ENCODE data around the gene PYGL. TPM values are rescaled to one million over a fixed set of nuclear protein-coding genes. Genes with fewer than 3 reads are reported as not detected.

Gene PYGL
- polyA plus RNA-seq, 1 of the 3 experiments (the other 2 are of a cell fraction): 60.2 TPM

GRCh38 chr14:50967103-50967502, 22.8 kb upstream of the PYGL start:
- WGBS (ENCODE audit: low lambda C conversion rate): 54% methylated on average over 3 of the region's 3 CpGs
- POLR2A ChIA-PET: no interaction called here
- H3K79me2 ChIP-seq (ENCODE audit: insufficient read depth): no peaks in the 10 kb centered on the region; the same call in 1 of the 2 replicates
- no peak overlapping the region for H3K27ac ChIP-seq (ENCODE audit: low read depth in 2 of 2, low read length in 1 of 2)
- no peaks in the 10 kb centered on the region for H3K9me2 ChIP-seq
- peaks cover 40% of the 10 kb centered on the region for H3F3A ChIP-seq (replicated peaks; ENCODE audit: insufficient read depth)
- TF ChIP-seq JUND (IDR thresholded peaks at IDR 0.05): no peak
- TF ChIP-seq RXRA (IDR thresholded peaks at IDR 0.05; ENCODE audit: borderline replicate concordance, low read depth): no peak
- TF ChIP-seq GATA2 (CRISPR knock-in tag; IDR thresholded peaks at IDR 0.05): no peak
- TF ChIP-seq TAF1 (IDR thresholded peaks at IDR 0.05; ENCODE audit: borderline replicate concordance, low read depth, low read length): no peak
- no peak for TF ChIP-seq FOXJ3 (CRISPR knock-in tag; IDR thresholded peaks at IDR 0.05)
- TF ChIP-seq NRF1 (IDR thresholded peaks at IDR 0.05; ENCODE audit: low read depth, low read length): no peak
- TF ChIP-seq, protein P1, sequence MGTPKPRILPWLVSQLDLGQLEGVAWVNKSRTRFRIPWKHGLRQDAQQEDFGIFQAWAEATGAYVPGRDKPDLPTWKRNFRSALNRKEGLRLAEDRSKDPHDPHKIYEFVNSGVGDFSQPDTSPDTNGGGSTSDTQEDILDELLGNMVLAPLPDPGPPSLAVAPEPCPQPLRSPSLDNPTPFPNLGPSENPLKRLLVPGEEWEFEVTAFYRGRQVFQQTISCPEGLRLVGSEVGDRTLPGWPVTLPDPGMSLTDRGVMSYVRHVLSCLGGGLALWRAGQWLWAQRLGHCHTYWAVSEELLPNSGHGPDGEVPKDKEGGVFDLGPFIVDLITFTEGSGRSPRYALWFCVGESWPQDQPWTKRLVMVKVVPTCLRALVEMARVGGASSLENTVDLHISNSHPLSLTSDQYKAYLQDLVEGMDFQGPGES (IDR thresholded peaks at IDR 0.05; ENCODE audit: low read depth, low read length): no peak
- TF ChIP-seq, protein P2, sequence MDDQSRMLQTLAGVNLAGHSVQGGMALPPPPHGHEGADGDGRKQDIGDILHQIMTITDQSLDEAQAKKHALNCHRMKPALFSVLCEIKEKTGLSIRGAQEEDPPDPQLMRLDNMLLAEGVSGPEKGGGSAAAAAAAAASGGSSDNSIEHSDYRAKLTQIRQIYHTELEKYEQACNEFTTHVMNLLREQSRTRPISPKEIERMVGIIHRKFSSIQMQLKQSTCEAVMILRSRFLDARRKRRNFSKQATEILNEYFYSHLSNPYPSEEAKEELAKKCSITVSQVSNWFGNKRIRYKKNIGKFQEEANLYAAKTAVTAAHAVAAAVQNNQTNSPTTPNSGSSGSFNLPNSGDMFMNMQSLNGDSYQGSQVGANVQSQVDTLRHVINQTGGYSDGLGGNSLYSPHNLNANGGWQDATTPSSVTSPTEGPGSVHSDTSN (IDR thresholded peaks at IDR 0.05): no peak
- TF ChIP-seq, protein P3, sequence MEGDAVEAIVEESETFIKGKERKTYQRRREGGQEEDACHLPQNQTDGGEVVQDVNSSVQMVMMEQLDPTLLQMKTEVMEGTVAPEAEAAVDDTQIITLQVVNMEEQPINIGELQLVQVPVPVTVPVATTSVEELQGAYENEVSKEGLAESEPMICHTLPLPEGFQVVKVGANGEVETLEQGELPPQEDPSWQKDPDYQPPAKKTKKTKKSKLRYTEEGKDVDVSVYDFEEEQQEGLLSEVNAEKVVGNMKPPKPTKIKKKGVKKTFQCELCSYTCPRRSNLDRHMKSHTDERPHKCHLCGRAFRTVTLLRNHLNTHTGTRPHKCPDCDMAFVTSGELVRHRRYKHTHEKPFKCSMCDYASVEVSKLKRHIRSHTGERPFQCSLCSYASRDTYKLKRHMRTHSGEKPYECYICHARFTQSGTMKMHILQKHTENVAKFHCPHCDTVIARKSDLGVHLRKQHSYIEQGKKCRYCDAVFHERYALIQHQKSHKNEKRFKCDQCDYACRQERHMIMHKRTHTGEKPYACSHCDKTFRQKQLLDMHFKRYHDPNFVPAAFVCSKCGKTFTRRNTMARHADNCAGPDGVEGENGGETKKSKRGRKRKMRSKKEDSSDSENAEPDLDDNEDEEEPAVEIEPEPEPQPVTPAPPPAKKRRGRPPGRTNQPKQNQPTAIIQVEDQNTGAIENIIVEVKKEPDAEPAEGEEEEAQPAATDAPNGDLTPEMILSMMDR (IDR thresholded peaks at IDR 0.05): no peak
- TF ChIP-seq NFIC (IDR thresholded peaks at IDR 0.05; ENCODE audit: borderline replicate concordance): no peak
- TF ChIP-seq FOSL2 (IDR thresholded peaks at IDR 0.05; ENCODE audit: borderline replicate concordance, low read depth): no peak
- TF ChIP-seq REST (IDR thresholded peaks at IDR 0.05; ENCODE audit: low read depth, low read length): no peak
- TF ChIP-seq SIN3A (IDR thresholded peaks at IDR 0.05; ENCODE audit: borderline replicate concordance, low read depth, low read length): no peak
- TF ChIP-seq USF2 (IDR thresholded peaks at IDR 0.05; ENCODE audit: borderline replicate concordance, low read depth, low read length): no peak
- no peak for TF ChIP-seq ELF1 (IDR thresholded peaks at IDR 0.05)
- H3K4me1 ChIP-seq (ENCODE audit: control insufficient read depth in 1 of 2, insufficient read depth in 2 of 2, low read depth in 1 of 2, low read length in 1 of 2): peaks cover 10 to 33% of the 10 kb centered on the region in 2 experiments
- peak overlapping the region; percentile 18; the same call in 1 of the 2 replicates for H2AFZ ChIP-seq (ENCODE audit: low read depth)
- CTCF ChIA-PET: interaction anchor here (1.1 kb wide), 1 partner anchor 12 kb away, joined by 4 read pairs; no protein-coding TSS in a partner anchor
- no peak for DNase-seq
- no peaks in the 10 kb centered on the region for H4K20me1 ChIP-seq (ENCODE audit: insufficient read depth)
- H3K27me3 ChIP-seq (ENCODE audit: insufficient read depth): no peaks in the 10 kb centered on the region
- no peak overlapping the region for H3K4me2 ChIP-seq
- no peak overlapping the region for H3K4me3 ChIP-seq (ENCODE audit: low read depth in 2 of 2, low read length in 1 of 2)
- no peaks in the 10 kb centered on the region for H3K9me3 ChIP-seq
- H3K36me3 ChIP-seq (replicated peaks in 1 of 2; ENCODE audit: control insufficient read depth in 1 of 2, insufficient read depth in 2 of 2, low read length in 1 of 2): no peaks in the 10 kb centered on the region
- no peak overlapping the region for H3K9ac ChIP-seq

All from SK-N-SH (cell line).